GM12878 (cell line): ENCODE results near the gene NOL7. TPM values are rescaled to one million over a fixed set of nuclear protein-coding genes. Genes with fewer than 3 reads are reported as not detected.

Experiments used
- ATAC-seq: fragments of 200-7000 bp; cut with Tn5 transposase; 3 replicates; pipeline ENCODE4 v1.9.1; 2020; ENCODE audit warnings: mild to moderate bottlenecking, moderate library complexity
- BruUV-seq: library from RNA; stranded (reverse); fragments of 400-500 nt; replicated peaks from 2 replicates; lab custom pipeline; 2021; lab: Mats Ljungman, UMichigan
- CTCF ChIA-PET: fragments of 300-600 bp; sonication (Branson Sonifier 250); formaldehyde crosslinking; extraction: SDS; loops from one replicate; lab custom pipeline; 2021; ENCODE audit warnings: inconsistent platforms; lab: Yijun Ruan, JAX
- POLR2A ChIA-PET: fragments of 350-600 bp; formaldehyde crosslinking; extraction: SDS; loops from one replicate; lab custom pipeline; 2021; ENCODE audit warnings: inconsistent platforms; lab: Charles Lee
- RAD21 ChIA-PET: fragments of 300-600 bp; sonication (Branson Sonifier 250); formaldehyde crosslinking; loops from one replicate; lab custom pipeline; 2023; ENCODE audit warnings: antibody characterized with exemption; ENCODE audit not compliant: unreplicated experiment; lab: Charles Lee
- SMC1A ChIA-PET: fragments of 300-600 bp; sonication (Branson Sonifier 250); formaldehyde crosslinking; loops from one replicate; lab custom pipeline; 2023; ENCODE audit not compliant: unreplicated experiment, uncharacterized antibody; lab: Charles Lee
- DNase-seq: peaks from one replicate; pipeline ENCODE4 v3.0.0-alpha.2; 2011; ENCODE audit warnings: low read depth, low spot score
- FAIRE-seq: peaks from 3 replicates; lab custom pipeline; 2011; peaks lifted over from hg19 to GRCh38; lab: Jason Lieb, UNC
- H2AFZ ChIP-seq: 2 replicates; pipeline ENCODE4 v1.6.0; 2011; ENCODE audit warnings: low read depth, low read length, control low read depth; ENCODE audit not compliant: control insufficient read depth
- H3K27ac ChIP-seq: 2 replicates; pipeline ENCODE4 v1.5.1; 2011; ENCODE audit warnings: control low read depth; ENCODE audit not compliant: control insufficient read depth, insufficient read depth
- H3K27me3 ChIP-seq, 2 experiments: replicated peaks in 1 of 2; 2 replicates each; pipeline versions ENCODE4 v1.6.0 to v1.6.1; 2011; ENCODE audit warnings: low read length in 1 of 2; ENCODE audit not compliant: control insufficient read depth in 2 of 2, insufficient read depth in 2 of 2
- H3K36me3 ChIP-seq, 2 experiments: 2 replicates each; pipeline ENCODE4 v1.5.1; 2011; ENCODE audit warnings: low read length in 1 of 2; ENCODE audit not compliant: control insufficient read depth in 2 of 2, insufficient read depth in 2 of 2
- H3K4me1 ChIP-seq: 2 replicates; pipeline ENCODE4 v1.6.1; 2011; ENCODE audit warnings: mild to moderate bottlenecking, low read length, moderate library complexity, mixed read lengths; ENCODE audit not compliant: control insufficient read depth, insufficient read depth
- H3K4me2 ChIP-seq: 2 replicates; pipeline ENCODE4 v1.6.0; 2011; ENCODE audit warnings: control low read depth; ENCODE audit not compliant: control insufficient read depth, insufficient read depth
- H3K4me3 ChIP-seq: fragments of 200-600 bp; sonication (generic); 2 replicates; pipeline ENCODE4 v1.5.1; 2016
- H3K79me2 ChIP-seq: 2 replicates; pipeline ENCODE4 v1.6.0; 2011; ENCODE audit warnings: low read length; ENCODE audit not compliant: control insufficient read depth, insufficient read depth
- H3K9ac ChIP-seq: 2 replicates; pipeline ENCODE4 v1.8.0; 2011; ENCODE audit warnings: low read length, control low read depth, mixed read lengths; ENCODE audit not compliant: control insufficient read depth, insufficient read depth
- H3K9me3 ChIP-seq: replicated peaks from 3 replicates; pipeline ENCODE4 v1.5.1; 2011; ENCODE audit warnings: mild to moderate bottlenecking, low read length; ENCODE audit not compliant: control insufficient read depth, insufficient read depth
- H4K20me1 ChIP-seq: 2 replicates; pipeline ENCODE4 v1.6.0; 2011; ENCODE audit not compliant: control insufficient read depth, insufficient read depth
- MYB ChIP-seq: fragments of 150-350 bp; IDR thresholded peaks from 2 replicates; pipeline ENCODE4 v1.6.1; 2014; ENCODE audit warnings: mild to moderate bottlenecking, low read depth, low read length, borderline replicate concordance
- RAD21 ChIP-seq: IDR thresholded peaks from 2 replicates; pipeline ENCODE4 v1.6.1; 2011; ENCODE audit warnings: mild to moderate bottlenecking, low read depth, low read length, moderate library complexity; ENCODE audit not compliant: insufficient read depth
- RUNX3 ChIP-seq: IDR thresholded peaks from 2 replicates; pipeline ENCODE4 v1.6.1; 2012; ENCODE audit warnings: low read length, inconsistent platforms
- WGBS: methylation state at CpG from one replicate; pipeline ENCODE4 v1.1.6; 2016; ENCODE audit warnings: low lambda C conversion rate; ENCODE audit not compliant: insufficient replicate concordance, insufficient coverage; ENCODE audit errors: missing lambda C conversion rate; 5-methylcytosine and 5-hydroxymethylcytosine counted together
- in situ Hi-C: fragments of 300-500 bp; cut with MboI; formaldehyde crosslinking; loops from 9 replicates; pipeline ENCODE4 v1.14.3; 2018; ENCODE audit warnings: mixed read lengths
- intact Hi-C: fragments of 100-400 bp; cut with micrococcal nuclease; formaldehyde crosslinking; loops from one replicate; pipeline ENCODE4 v1.14.2; 2022; ENCODE audit not compliant: unreplicated experiment
- polyA plus RNA-seq, 11 experiments: library from polyadenylated mRNA; depleted of rRNA in 4 of 11; unstranded in 6 of 11; stranded (reverse) in 5 of 11; fragments of >200 nt; fragmentation: Nextera tagmentation in 4 of 11; fragmentation: Illumina TruSeq in 1 of 11; extraction: Ambion mirVana in 4 of 11; extraction: Trizol in 1 of 11; gene quantifications; 1 replicate in 1 of 11; 2 replicates in 10 of 11; pipeline versions ENCODE4 v1.2.1 to v1.2.3, GENCODE V29; 2011 to 2016; ENCODE audit warnings: inconsistent platforms in 2 of 11, missing spikeins in 2 of 11, low read depth in 1 of 11
- total RNA-seq, 4 experiments: library from RNA; depleted of rRNA in 3 of 4; stranded (reverse); fragments of >200 nt in 3 of 4; fragmentation: Illumina TruSeq in 1 of 4; extraction: Trizol in 1 of 4; gene quantifications; 2 replicates each; pipeline versions ENCODE4 v1.2.1 to v1.2.3, GENCODE V29; 2013 to 2021
- TF ChIP-seq, protein P1 (sequence below): IDR thresholded peaks from 2 replicates; pipeline ENCODE4 v1.6.1; 2012; ENCODE audit warnings: low read depth, low read length, improper control_type of control experiment
- TF ChIP-seq, protein P2 (sequence below): fragments of 450-650 bp; IDR thresholded peaks from 2 replicates; pipeline ENCODE4 v1.6.1; 2016; ENCODE audit warnings: mild to moderate bottlenecking, moderate library complexity, borderline replicate concordance

The NOL7 gene
- total and polyA plus RNA-seq, 10 of the 15 experiments (the other 5 are each of a cell fraction or from before 2014, with no cell fraction given) = 12.2 to 222 (median 86.2) TPM

DNA sequence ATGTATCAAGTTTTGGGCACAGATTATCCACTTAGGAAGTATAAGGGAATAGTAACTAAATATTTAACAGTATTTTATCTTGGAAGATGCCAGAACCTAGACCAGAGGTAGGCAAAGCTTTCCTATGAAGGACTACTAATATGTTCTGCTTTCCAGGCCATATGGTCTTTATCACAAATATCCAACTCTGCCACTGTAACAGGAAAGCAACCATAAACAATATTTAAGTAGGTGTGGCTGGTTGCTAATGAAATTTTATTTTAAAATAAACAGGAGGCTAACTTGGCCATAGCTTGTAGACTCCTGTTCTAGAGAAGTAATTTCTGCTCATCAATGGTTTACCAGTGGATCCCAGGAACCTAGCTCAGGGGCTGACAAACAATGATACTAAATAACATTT is 39.4 kb downstream of the NOL7 start (continued):
- TF ChIP-seq, protein P1, sequence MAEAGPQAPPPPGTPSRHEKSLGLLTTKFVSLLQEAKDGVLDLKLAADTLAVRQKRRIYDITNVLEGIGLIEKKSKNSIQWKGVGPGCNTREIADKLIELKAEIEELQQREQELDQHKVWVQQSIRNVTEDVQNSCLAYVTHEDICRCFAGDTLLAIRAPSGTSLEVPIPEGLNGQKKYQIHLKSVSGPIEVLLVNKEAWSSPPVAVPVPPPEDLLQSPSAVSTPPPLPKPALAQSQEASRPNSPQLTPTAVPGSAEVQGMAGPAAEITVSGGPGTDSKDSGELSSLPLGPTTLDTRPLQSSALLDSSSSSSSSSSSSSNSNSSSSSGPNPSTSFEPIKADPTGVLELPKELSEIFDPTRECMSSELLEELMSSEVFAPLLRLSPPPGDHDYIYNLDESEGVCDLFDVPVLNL = no peak
- no peak for TF ChIP-seq RAD21
- TF ChIP-seq, all 136 proteins: peak for 0

DNA sequence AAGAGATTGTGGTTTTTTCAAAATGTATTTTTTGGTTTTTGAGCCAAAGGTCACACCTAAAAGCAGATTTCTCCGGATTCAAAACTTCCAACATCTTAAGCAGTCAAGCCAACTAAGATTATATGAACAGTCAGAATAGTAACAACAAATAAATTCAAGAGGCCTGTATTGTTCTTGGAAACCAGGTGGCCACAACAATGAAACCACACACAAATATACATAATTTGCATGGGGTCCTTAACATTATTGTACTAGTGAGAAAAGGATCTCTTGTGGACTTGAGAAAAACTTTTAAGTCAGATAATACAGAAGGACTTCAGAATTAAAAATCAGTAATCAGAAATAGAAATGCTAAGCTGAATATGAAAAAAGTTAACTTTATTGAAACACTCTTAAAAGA is 40.6 kb downstream of the NOL7 start:
- Histone ChIP-seq H3K9ac (no peak overlapping the region), H3K27me3 (no peaks in the 10 kb centered on the region), H4K20me1 (no peaks in the 10 kb centered on the region), H3K9me3 (peaks cover 1% of the 10 kb centered on the region; the same call in 1 of the 3 replicates), H3K4me3 (no peak overlapping the region), H3K4me2 (no peak overlapping the region), H2AFZ (no peak overlapping the region), H3K79me2 (peaks cover 12% of the 10 kb centered on the region), H3K27ac (no peak overlapping the region), H3K4me1 (no peaks in the 10 kb centered on the region), H3K36me3 (peaks cover 0 to 7% of the 10 kb centered on the region in 2 experiments; a peak in 3 of 4 replicates)
- FAIRE-seq (no peak), DNase-seq (no peak), ATAC-seq (peak; percentile 65)
- SMC1A ChIA-PET = interaction anchor here (1.0 to 1.5 kb wide), 2 partner anchors 8 to 14 kb away, joined by 3 read pairs; no protein-coding TSS in a partner anchor
- RAD21 ChIA-PET = interaction anchor here (1.1 kb wide), 1 partner anchor 25 kb away, joined by 3 read pairs; no protein-coding TSS in a partner anchor
- TF ChIP-seq MYB = no peak
- TF ChIP-seq RUNX3 = peak; percentile 27; the same call in 1 of the 2 replicates
- TF ChIP-seq, protein P2, sequence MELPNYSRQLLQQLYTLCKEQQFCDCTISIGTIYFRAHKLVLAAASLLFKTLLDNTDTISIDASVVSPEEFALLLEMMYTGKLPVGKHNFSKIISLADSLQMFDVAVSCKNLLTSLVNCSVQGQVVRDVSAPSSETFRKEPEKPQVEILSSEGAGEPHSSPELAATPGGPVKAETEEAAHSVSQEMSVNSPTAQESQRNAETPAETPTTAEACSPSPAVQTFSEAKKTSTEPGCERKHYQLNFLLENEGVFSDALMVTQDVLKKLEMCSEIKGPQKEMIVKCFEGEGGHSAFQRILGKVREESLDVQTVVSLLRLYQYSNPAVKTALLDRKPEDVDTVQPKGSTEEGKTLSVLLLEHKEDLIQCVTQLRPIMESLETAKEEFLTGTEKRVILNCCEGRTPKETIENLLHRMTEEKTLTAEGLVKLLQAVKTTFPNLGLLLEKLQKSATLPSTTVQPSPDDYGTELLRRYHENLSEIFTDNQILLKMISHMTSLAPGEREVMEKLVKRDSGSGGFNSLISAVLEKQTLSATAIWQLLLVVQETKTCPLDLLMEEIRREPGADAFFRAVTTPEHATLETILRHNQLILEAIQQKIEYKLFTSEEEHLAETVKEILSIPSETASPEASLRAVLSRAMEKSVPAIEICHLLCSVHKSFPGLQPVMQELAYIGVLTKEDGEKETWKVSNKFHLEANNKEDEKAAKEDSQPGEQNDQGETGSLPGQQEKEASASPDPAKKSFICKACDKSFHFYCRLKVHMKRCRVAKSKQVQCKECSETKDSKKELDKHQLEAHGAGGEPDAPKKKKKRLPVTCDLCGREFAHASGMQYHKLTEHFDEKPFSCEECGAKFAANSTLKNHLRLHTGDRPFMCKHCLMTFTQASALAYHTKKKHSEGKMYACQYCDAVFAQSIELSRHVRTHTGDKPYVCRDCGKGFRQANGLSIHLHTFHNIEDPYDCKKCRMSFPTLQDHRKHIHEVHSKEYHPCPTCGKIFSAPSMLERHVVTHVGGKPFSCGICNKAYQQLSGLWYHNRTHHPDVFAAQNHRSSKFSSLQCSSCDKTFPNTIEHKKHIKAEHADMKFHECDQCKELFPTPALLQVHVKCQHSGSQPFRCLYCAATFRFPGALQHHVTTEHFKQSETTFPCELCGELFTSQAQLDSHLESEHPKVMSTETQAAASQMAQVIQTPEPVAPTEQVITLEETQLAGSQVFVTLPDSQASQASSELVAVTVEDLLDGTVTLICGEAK = peak; percentile 30; the same call in 1 of the 2 replicates
- no TSS peak for BruUV-seq
- intact Hi-C loops (no loop called here), in situ Hi-C loops (no loop called here)
- 100% methylated on average over 1 of the region's 1 CpG for WGBS
- POLR2A ChIA-PET = no interaction called here
- CTCF ChIA-PET = no interaction called here
